Head of caudate nucleus (tissue), 42 donors: ENCODE measurements around the gene BICRA.
"Not testable (repeated sequence)": the region's sequence is repeated elsewhere in the genome, so short reads cannot be mapped to it uniquely, and the experiment has no call there.

Source experiments
- DNase-seq, 42 donors: peaks; one replicate each; pipeline versions ENCODE4 v3.0.0 to v3.0.0-alpha.2; 2020 to 2021; ENCODE audit warnings: mixed read lengths in 7 of 42
- intact Hi-C: fragments of 100-400 bp; cut with DNase I; formaldehyde crosslinking; loops from one replicate; pipeline ENCODE4 v1.15.0; 2022

The BICRA gene

GRCh38 chr19:47608969-47609905, at the start of gene BICRA:
Gene BICRA, plus strand, starts transcription at chr19:47609134. Its CDS starts 64,441 bp downstream, at chr19:47673575.
- peak; percentile 15 to 87 (median 75) for DNase-seq
- intact Hi-C loops: no loop called here

- intact Hi-C loops: no loop called here
- no peak for DNase-seq
These were observed 47.9 kb upstream of the BICRA start for GRCh38 chr19:47560999-47561398.

- DNase-seq: no peak
- intact Hi-C loops: no loop called here
These were observed 47.4 kb upstream of the BICRA start for GRCh38 chr19:47561440-47562057.

DNA sequence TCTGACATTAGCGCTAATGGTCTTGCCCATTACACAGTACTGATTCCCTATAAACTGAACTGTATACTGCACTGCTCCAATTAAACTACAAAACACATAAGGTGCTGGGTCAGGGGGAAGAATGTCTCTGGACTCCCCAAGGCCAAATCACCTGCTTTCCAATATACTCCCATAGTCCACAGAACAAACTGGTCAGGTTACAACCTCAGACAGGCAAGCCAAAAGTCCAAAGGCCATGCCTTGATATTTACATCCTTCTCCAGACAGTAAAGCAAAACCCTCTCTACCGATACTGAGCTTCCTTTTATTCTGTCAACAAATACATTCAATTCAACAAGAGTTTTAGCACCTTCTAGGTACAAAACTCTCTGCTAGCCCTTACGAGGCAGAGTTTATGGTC, 44.9 kb upstream of the BICRA start:
- no peak for DNase-seq
- intact Hi-C loops: no loop called here

GRCh38 chr19:47569331-47569730, 39.6 kb upstream of the BICRA start:
- intact Hi-C loops: no loop called here
- no peak for DNase-seq

GRCh38 chr19:47572635-47573034, 36.3 kb upstream of the BICRA start:
- intact Hi-C loops: no loop called here
- DNase-seq: peak in 1 of 42 donors; percentile 14

- intact Hi-C loops: no loop called here
- DNase-seq: peak; percentile 21 to 91 (median 78)
These were observed 35.6 kb upstream of the BICRA start, which contains the start of gene ZNF541 for GRCh38 chr19:47573071-47574026. Gene ZNF541, minus strand, starts transcription at chr19:47573148. Its CDS starts 17,292 bp downstream, at chr19:47555856.

GRCh38 chr19:47580397-47580796, 28.5 kb upstream of the BICRA start:
- intact Hi-C loops: no loop called here

GRCh38 chr19:47581605-47582319, 27.2 kb upstream of the BICRA start:
- no peak for DNase-seq
- intact Hi-C loops: no loop called here

More at GRCh38 chr19:47580397-47580796, 28.5 kb upstream of the BICRA start:
- no peak for DNase-seq

DNA sequence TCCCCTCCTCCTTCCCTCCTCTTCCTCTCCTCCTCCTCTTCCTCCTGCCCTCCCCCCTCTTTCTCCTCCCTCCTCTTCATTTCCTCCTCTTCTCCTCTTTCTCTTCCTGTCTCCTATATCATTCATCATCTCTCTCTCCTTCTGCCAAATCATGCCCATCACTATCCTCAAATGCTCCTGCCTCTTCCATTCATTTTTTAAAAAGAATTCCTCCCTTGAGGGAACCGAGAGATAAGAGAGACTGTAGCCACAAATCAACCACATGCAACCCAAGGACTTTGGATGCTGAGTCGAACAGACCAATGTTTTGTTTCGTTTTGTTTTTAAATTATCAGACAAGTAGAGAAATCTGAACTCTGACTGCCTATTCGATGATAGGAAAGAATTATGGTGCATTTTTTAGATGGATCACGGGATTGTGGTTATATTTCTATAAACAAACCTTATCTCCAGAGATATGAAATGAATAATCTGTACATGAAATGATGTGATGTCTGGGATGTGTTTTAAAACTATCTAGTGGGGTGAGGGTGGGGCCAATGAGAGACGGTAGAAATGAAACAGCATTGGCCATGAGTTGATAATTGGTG, 26.5 kb upstream of the BICRA start:
- intact Hi-C loops: no loop called here
- no peak for DNase-seq

GRCh38 chr19:47583161-47583560, 25.8 kb upstream of the BICRA start:
- intact Hi-C loops, DNase-seq: not testable (repeated sequence)

GRCh38 chr19:47587295-47587694, 21.6 kb upstream of the BICRA start:
- intact Hi-C loops: no loop called here
- no peak for DNase-seq

- intact Hi-C loops: no loop called here
- DNase-seq: no peak
These were observed 19.1 kb upstream of the BICRA start for GRCh38 chr19:47589824-47590223.

DNA sequence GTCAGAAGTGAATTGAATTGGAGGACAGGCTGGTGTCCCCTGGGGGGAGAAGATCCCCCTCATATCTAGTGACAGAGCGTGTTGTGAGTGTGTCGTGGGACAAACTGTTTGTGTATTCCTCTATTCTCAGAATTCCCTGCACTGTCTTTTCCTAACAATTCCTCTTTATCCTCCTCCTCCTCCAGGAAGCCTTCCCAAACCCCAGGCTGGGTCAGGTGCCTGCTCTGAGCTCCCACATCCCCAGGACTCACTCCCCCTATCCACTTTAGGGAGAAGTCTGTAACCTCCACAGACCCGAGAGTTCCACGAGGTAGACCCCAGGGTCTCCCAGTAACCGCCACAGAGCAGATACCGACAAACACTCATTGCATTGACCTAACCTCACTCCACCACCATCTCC, 15.1 kb upstream of the BICRA start:
- no peak for DNase-seq
- intact Hi-C loops: no loop called here

DNA sequence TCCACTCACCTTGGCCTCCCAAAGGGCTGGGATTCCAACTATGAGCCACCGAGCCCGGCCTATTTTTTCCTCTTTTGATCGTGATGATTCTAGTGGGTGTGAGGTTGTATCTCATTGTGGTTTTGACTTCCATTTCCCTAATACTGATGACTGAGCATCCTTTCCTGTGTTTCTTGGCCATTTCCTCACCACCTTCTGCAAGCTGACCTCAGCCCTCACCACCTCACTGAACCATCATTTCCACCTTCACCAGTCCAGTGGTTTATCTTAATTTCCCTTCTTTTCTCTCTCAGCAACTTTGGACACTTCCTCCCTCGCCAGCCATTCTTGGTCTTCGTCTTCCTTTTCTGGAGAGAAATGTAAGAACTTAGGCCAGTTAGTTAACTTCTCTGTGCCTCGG, 13.0 kb upstream of the BICRA start:
- intact Hi-C loops: no loop called here

DNA sequence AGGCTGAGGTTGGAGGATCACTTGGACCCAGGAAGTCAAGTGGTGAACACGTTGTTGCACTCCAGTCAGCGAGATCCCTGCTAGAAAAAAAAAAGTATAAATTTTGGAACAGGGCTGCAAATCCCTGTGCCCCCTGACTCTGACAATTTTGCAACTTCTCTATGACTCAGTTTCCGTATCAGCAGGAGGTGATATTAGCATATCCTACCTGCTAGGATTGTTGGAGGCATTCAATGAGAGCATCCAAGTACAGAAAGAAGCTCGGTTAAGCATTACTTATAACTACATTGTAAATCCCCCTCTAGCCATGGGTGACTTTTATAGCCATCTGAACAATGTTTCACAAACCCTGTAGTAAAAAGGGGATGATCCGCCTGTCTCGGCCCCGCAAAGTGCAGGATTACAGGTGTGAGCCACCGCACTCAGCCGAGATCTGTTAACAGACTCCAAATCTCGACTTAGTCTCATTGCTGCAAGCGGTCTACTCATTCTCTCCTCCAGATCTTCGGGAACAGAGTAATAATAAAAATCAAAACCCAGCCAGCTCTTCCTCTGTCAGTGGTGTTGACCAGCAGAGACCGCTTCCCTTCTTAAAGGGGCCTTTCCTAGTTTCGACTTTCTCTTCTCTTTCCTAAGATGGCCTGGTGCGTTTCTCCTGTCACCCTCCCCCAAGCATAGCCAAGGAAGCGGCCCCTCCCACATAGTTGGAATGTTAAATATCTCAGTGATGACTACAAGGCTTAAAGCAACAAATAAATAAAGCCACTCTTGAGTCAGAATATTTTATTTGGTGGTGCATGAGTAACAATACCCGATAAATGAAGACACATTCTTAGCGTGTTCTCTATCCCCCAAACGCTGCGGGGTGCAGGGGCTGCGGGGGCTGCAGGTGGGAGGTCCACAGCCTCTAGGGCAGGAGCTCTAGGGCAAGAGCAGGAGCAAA, 10.3 kb upstream of the BICRA start:
- DNase-seq: peak in 2 of 42 donors; percentile 13 to 37
- intact Hi-C loops: no loop called here

More for the DNA sequence above, 13.0 kb upstream of the BICRA start:
- DNase-seq: no peak

- intact Hi-C loops: loop anchor here (5.0 kb wide), 1 partner anchor 98 kb away; no protein-coding TSS in a partner anchor
- DNase-seq: not testable (repeated sequence)
These were observed 9.2 kb upstream of the BICRA start for GRCh38 chr19:47599671-47600245.
